Colonic mucosa (tissue), 4 donors: Measurements from ENCODE around the gene TUBA8. TPM values are rescaled to one million over a fixed set of nuclear protein-coding genes. Genes with fewer than 3 reads are reported as not detected.

Experiments
- DNase-seq: peaks from one replicate; pipeline ENCODE4 v3.0.0-alpha.2; 2020
- H3K27ac ChIP-seq: fragments of 200-600 bp; one replicate; pipeline ENCODE4 v1.8.0; 2021
- H3K27me3 ChIP-seq: fragments of 200-600 bp; one replicate; pipeline ENCODE4 v1.8.0; 2021
- H3K36me3 ChIP-seq: fragments of 200-600 bp; one replicate; pipeline ENCODE4 v1.8.0; 2021
- H3K4me1 ChIP-seq: fragments of 200-600 bp; one replicate; pipeline ENCODE4 v1.8.0; 2021; ENCODE audit warnings: mild to moderate bottlenecking
- H3K4me3 ChIP-seq: fragments of 200-600 bp; one replicate; pipeline ENCODE4 v1.8.0; 2021
- H3K9ac ChIP-seq, 2 donors: one replicate each; pipeline ENCODE4 v1.7.0; 2013; ENCODE audit warnings: control low read depth in 2 of 2, low read depth in 2 of 2, low read length in 2 of 2
- H3K9me3 ChIP-seq: fragments of 200-600 bp; one replicate; pipeline ENCODE4 v1.8.0; 2021
- CTCF ChIP-seq: fragments of 200-600 bp; IDR thresholded peaks from one replicate; pipeline ENCODE4 v1.8.0; 2022; ENCODE audit warnings: antibody characterized with exemption, mild to moderate bottlenecking
- intact Hi-C: fragments of 100-400 bp; cut with DNase I; formaldehyde crosslinking; loops from one replicate; pipeline ENCODE4 v1.14.1; 2022
- total RNA-seq, 2 donors: library from RNA; stranded (reverse); fragmentation: NEBNext Ultra II Directional in 1 of 2; extraction: Animal tissue kit (Norgen Biotek cat#: 25700) in 1 of 2; gene quantifications; one replicate each; pipeline ENCODE4 v1.2.1, GENCODE V29; 2021
- donor health status: healthy.
- donor health status: DM: no; HTN: no; CAD: no.
- donor health status: DM: no; HTN: no; CAD: no.

The TUBA8 gene
- total RNA-seq, 2 donors from 2014 or later = 1.6 TPM

- H3K27ac ChIP-seq = peak overlapping the region; percentile 77
- no peaks in the 10 kb centered on the region for H3K27me3 ChIP-seq
- H3K9ac ChIP-seq = peak overlapping the region in 1 of 2 donors; percentile 22
- H3K36me3 ChIP-seq = peaks cover 12% of the 10 kb centered on the region
- TF ChIP-seq CTCF = no peak
- peaks cover 4% of the 10 kb centered on the region for H3K4me1 ChIP-seq
- intact Hi-C loops = no loop called here
- H3K4me3 ChIP-seq = no peak overlapping the region
- peak; percentile 77 for DNase-seq
- no peaks in the 10 kb centered on the region for H3K9me3 ChIP-seq
These were observed 25.4 kb upstream of the TUBA8 start for GRCh38 chr22:18085188-18085587.

- intact Hi-C loops = no loop called here
- Histone ChIP-seq H3K36me3 (peaks cover 8% of the 10 kb centered on the region), H3K27ac (peak overlapping the region; percentile 41), H3K4me1 (peaks cover 4% of the 10 kb centered on the region), H3K9me3 (no peaks in the 10 kb centered on the region), H3K4me3 (no peak overlapping the region), H3K27me3 (no peaks in the 10 kb centered on the region), H3K9ac (no peak overlapping the region)
- no peak for DNase-seq
- no peak for TF ChIP-seq CTCF
These were observed 23.2 kb upstream of the TUBA8 start for GRCh38 chr22:18087350-18087855.

- H3K9ac ChIP-seq = no peak overlapping the region
- intact Hi-C loops = no loop called here
- peaks cover 4% of the 10 kb centered on the region for H3K4me1 ChIP-seq
- H3K27me3 ChIP-seq = no peaks in the 10 kb centered on the region
- H3K4me3 ChIP-seq = no peak overlapping the region
- no peaks in the 10 kb centered on the region for H3K9me3 ChIP-seq
- no peaks in the 10 kb centered on the region for H3K36me3 ChIP-seq
- TF ChIP-seq CTCF = no peak
- DNase-seq = peak; percentile 59
- H3K27ac ChIP-seq = peak overlapping the region; percentile 41
These were observed 21.6 kb upstream of the TUBA8 start for GRCh38 chr22:18088825-18089568.

- no peak for TF ChIP-seq CTCF
- H3K4me1 ChIP-seq = peaks cover 4% of the 10 kb centered on the region
- H3K4me3 ChIP-seq = no peak overlapping the region
- H3K9me3 ChIP-seq = no peaks in the 10 kb centered on the region
- no peak for DNase-seq
- H3K27ac ChIP-seq = no peak overlapping the region
- H3K9ac ChIP-seq = no peak overlapping the region
- intact Hi-C loops = no loop called here
- no peaks in the 10 kb centered on the region for H3K36me3 ChIP-seq
- H3K27me3 ChIP-seq = no peaks in the 10 kb centered on the region
These were observed 20.3 kb upstream of the TUBA8 start for GRCh38 chr22:18090286-18090685.

- H3K4me3 ChIP-seq = peak overlapping the region; percentile 5
These were observed 19.1 kb upstream of the TUBA8 start for GRCh38 chr22:18091478-18091877.

More at GRCh38 chr22:18091478-18091877, 19.1 kb upstream of the TUBA8 start:
- Histone ChIP-seq H3K27ac (peak overlapping the region; percentile 73), H3K9me3 (no peaks in the 10 kb centered on the region), H3K4me1 (peaks cover 4% of the 10 kb centered on the region), H3K36me3 (no peaks in the 10 kb centered on the region), H3K9ac (peak overlapping the region; percentile 46 to 82), H3K27me3 (no peaks in the 10 kb centered on the region)
- intact Hi-C loops = no loop called here
- TF ChIP-seq CTCF = no peak
- no peak for DNase-seq
